PC-9 (cell line): ENCODE data around the gene IL17REL.

ENCODE experiments used
- CTCF ChIP-seq: fragments of 200-600 bp; sonication (generic); conservative IDR thresholded peaks from 2 replicates; pipeline ENCODE4 v1.6.1; 2017; ENCODE audit warnings: mixed run types, antibody characterized with exemption, mild to moderate bottlenecking, moderate library complexity
- EZH2 ChIP-seq: fragments of 200-600 bp; sonication (generic); IDR thresholded peaks from 2 replicates; pipeline ENCODE4 v1.8.0; 2017; ENCODE audit warnings: antibody characterized with exemption, low read depth

DNA sequence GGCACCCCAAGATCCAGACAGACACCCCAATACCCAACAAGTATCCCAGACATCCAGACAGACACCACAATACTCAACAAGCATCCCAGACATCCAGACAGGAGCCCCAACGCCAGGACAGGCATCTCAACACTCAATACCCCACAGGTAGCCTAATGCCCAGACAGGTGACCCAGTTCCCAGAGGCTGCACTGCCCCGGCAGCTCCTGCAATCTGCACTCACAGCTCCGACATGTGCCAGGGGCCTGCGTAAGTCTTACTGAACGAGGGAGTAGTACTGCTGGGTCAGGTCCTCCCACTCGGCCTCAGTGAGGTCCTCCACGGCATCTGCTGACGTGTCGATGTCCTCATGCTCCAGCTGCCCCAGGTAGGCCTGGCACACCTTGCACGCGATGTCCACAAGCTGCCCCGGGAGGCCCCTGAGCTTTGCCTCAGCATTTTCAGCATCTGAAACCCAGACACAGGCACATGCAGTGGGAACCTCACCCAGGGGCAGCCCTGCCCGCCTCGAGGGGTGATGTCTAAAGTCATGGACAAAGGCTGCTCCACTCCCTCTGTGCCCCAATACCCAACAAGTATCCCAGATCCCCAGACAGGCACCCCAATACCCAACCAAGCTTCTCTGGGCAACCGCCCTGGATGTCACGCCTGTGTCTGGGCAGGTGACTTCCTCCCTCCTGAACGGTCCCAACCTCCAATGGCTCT, 28.9 kb upstream of the IL17REL start:
- TF ChIP-seq CTCF (no peak), EZH2 (no peak)
